Tibial nerve (tissue), 4 donors: ENCODE measurements around the gene STIMATE.

Experiments
- EP300 ChIP-seq, 2 donors: sonication (generic); formaldehyde crosslinking; IDR thresholded peaks; one replicate each; pipeline ENCODE4 v1.6.1; 2017; ENCODE audit warnings: antibody characterized with exemption in 2 of 2, mild to moderate bottlenecking in 1 of 2
- POLR2A ChIP-seq, 2 donors: fragments of 450-650 bp; IDR thresholded peaks; one replicate each; pipeline ENCODE4 v1.6.1; 2017; ENCODE audit warnings: antibody characterized with exemption in 2 of 2, mild to moderate bottlenecking in 2 of 2, moderate library complexity in 2 of 2
- TF ChIP-seq, protein P1 (sequence below), 5 experiments: fragments of 200-600 bp in 3 of 5; fragments of 450-650 bp in 2 of 5; sonication (generic) in 3 of 5; IDR thresholded peaks; one replicate each; pipeline ENCODE4 v1.5.1; 2016 to 2019; ENCODE audit warnings: antibody characterized with exemption in 5 of 5, mild to moderate bottlenecking in 3 of 5, moderate library complexity in 2 of 5

- TF ChIP-seq POLR2A (IDR thresholded peaks at IDR 0.05) (no peak), EP300 (IDR thresholded peaks at IDR 0.05) (no peak)
- TF ChIP-seq, protein P1, sequence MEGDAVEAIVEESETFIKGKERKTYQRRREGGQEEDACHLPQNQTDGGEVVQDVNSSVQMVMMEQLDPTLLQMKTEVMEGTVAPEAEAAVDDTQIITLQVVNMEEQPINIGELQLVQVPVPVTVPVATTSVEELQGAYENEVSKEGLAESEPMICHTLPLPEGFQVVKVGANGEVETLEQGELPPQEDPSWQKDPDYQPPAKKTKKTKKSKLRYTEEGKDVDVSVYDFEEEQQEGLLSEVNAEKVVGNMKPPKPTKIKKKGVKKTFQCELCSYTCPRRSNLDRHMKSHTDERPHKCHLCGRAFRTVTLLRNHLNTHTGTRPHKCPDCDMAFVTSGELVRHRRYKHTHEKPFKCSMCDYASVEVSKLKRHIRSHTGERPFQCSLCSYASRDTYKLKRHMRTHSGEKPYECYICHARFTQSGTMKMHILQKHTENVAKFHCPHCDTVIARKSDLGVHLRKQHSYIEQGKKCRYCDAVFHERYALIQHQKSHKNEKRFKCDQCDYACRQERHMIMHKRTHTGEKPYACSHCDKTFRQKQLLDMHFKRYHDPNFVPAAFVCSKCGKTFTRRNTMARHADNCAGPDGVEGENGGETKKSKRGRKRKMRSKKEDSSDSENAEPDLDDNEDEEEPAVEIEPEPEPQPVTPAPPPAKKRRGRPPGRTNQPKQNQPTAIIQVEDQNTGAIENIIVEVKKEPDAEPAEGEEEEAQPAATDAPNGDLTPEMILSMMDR (IDR thresholded peaks at IDR 0.05): no peak
These were observed 40.2 kb downstream of the STIMATE start for GRCh38 chr3:52857133-52857532.
